Measurements from ENCODE around the gene CUX1.
"Not testable (repeated sequence)": the region's sequence is repeated elsewhere in the genome, so short reads cannot be mapped to it uniquely, and the experiment has no call there.

The CUX1 gene

DNA sequence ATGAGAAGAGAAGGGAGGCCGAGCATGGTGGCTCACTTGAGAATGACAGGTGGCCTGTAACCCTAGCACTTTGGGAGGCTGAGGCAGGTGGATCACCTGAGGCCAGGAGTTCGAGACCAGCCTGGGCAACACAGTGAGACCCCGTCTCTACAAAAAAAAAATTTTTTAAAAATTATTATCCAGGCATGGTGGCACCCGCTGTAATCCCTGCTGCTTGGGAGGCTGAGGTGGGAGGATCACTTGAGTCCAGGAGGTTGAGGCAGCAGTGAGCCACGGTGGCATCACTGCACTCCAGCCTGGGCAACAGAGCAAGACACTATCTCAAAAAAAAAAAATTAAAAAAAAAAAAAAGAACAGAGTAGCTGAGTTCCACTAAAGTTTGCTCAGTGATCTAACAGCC lies 412.7 kb downstream of the CUX1 start:
- DNase-seq = not testable (repeated sequence)

DNA sequence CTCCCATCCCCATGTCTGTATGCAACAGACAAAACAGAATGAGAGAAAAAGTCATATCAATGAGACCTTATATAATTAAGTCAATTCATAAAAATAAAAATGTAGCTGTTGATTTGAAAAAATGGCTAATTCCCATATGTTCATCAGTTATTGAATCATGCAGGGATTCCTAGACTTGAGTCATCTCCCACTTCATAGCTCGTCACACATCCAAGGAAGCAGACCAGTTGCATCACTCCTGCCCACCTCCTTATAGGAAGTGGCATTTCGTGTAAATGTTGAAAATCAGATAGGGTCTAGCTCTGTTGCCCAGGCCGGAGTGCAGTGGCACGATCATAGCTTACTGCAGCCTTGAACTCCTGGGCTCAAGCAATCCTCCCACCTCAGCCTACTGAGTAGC lies 413.2 kb downstream of the CUX1 start:
- no peak for DNase-seq

DNA sequence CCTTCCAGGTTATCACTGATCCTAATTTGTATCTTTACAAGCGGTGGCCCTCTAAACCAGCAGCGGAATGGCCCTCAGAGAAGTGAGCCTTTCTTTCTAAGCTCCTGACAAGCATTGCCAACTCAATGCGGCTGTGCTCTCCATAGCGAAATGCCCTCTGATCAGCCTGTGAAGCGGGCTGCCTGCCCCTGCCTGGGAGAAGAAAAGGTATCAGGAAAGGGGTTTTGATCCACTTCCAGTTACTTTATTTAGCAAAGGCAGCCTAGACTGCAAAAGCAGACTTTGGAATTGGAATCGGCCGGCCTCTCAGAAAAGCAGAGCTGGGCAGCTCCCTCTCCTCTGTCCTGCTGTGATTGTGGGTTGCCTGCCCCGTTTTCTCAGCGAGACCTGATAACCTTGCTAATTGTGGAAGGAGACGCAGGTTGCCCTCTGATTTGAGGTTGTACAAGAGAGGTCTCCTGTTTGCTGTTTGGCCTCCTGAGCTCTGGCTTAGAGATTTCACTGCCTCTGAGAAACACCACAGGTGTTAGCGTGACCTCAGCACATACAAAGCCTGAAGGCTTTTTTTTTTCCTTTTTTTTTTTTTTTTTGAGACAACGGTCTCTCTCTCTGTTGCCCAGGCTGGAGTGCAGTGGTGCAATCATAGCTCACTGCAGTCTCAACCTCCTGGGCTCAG lies 415.3 kb downstream of the CUX1 start:
- no peak for DNase-seq

DNA sequence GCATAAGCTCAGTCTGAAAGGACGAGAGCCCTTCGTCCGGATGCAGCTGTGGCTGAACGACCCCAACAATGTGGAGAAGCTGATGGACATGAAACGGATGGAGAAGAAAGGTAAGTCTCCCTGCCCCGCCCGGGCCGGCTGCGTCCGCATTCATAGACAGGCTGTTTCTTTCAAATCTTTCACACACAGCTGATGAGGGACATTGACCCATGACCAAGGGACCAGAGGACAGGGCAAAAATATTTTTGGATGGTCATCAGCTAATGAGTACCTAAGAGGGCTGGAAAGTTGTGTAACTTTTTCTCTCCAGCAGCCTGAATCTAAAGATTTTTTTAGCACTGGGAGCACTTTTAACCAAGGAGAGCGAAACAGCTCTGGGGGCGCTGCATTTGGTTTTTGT lies 416.7 kb downstream of the CUX1 start:
- no peak for DNase-seq

DNA sequence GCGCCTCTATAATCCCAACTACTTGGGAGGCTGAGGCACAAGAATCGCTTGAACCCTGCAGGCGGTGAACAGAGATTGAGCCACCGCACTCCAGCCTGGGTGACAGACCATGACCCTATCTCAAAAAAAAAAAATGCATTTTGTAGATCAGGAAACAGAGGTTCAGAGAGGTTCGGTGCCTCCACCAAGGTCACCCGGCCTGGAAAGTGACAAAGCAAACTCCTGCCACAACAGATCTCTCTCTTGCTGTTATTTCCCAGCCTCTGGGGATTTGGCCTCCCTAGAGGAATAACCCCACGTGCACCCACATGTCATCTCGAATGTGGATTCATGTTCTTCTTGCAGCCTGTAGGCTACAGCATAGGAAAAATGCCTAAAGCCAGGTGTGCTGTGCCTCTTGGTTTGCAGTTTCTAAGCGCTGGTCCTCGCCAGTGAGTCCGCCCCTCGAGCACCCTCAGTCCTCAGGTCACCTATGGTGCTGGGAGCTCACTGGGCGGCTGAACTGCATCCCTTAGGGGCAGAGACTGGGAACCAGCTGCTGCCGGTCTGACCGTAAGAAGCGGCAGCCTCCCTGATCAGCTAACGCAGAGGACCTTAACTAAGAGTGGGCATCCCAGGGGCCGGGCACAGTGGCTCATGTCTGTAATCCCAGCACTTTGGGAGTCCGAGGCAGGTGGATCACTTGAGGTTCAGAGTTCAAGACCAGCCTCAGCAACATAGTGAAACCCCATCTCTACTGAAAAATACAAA lies 417.6 kb downstream of the CUX1 start:
- DNase-seq = no peak

DNA sequence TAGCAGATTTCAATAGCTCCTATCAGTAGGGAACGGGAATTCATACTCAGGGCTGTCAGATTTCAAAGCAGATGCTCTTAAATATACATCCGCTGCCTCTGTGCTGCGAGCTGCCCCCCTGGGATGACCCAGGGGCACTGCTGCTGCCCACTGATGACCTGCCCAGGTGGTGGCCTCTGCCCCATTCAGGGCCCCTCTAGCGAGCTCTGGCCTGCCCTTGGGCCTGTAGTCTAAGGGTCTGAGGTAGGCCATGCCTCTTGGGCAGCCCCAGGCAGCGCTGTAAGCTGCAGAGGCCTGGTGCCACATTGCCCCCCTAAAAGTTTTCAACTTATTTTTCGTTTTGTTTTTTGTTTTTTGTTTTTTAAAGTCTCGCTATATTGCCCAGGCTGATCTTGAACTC lies 418.7 kb downstream of the CUX1 start:
- DNase-seq = no peak

DNA sequence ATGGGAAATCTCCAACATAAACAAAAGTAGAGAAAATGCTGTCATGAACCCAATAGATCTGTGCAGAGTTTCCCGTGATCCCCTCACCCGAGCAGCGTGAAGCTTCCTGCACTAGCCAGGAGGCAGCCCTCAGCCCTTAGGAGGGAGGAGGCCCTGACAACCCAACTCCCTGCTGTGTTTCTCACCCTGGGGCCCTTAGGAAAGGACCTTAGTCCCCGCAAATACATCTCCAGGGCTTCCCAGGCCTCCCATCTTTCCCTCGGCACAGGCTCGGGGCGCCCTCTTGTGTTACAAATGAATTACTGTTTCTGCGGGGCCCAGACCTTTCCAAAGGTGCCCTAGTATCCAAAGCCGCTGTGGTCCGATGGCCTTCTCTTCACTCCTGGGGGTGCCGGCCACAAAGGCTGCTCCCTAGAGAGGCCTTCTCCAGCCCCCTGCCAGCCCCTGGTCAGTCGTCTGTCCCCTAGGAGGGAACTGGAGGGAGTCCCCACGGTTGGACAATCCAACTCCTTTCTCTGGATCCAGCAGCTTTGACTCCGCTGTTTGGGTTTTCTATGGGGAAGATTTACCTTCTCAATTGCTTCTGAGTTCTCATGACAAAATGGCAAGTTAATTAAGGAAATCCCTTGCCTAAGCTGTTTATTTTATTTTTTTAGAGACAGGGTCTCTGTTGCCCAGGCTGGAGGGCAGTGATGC lies 419.3 kb downstream of the CUX1 start:
- DNase-seq = peak; percentile 39

DNA sequence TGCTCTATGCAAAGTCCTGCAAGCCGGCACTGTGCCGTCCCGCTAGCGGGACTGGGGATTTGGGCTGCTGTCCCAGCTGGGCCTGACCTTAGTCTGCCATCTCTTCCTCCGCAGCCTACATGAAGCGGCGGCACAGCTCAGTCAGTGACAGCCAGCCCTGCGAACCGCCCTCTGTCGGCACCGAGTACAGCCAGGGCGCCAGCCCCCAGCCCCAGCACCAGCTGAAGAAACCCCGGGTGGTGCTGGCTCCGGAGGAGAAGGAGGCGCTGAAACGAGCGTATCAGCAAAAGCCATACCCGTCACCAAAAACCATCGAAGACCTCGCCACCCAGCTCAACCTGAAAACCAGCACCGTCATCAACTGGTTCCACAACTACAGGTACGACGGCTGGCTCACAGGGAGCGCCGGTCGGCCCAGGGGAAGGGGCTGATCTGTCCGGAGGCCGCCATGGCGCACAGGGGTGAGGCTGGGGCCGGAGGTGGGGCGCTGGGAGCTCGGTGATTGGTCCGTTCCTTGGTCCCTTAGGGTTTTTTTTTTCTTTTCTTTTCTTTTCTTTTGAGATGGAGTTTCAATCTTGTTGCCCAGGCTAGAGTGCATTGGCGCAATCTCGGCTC lies 421.9 kb downstream of the CUX1 start:
- DNase-seq = no peak

DNA sequence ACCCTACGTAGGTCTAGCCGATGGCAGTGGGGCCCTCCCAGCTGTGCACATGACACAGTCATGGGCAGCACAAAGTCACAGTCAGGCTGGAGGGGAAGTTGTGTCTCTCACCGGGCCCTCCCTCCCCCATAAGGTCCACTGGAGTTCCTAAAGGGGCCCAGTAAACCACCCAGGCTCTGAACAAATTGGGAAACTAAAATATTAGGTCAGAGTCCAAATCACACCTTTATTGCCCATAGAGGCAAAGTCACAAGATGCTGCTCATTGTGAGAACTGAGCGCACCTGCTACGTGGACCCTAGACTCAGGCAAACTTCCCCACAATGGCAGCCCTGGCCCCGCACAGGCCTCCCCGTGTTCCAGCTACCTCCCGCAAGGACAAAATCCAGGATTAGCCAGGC lies 424.0 kb downstream of the CUX1 start:
- DNase-seq = no peak

DNA sequence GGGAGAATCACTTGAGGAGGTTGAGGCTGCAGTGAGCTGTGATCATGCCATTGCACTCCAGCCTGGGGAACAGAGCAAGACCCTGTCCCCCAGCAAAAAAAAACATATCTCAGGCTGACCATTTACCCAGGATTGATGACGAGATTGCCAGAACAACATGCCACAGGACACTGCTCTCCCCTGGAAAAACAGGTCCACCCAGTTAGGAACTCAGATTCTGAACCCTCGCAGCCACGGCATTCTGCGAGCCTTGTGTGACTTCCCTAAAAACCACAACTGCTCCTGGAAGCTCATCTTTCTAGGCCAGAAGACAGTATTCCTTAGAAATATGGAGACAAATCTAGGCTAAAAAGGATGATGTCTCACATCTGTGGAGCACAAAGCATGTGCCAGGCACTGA lies 427.2 kb downstream of the CUX1 start:
- DNase-seq = no peak

DNA sequence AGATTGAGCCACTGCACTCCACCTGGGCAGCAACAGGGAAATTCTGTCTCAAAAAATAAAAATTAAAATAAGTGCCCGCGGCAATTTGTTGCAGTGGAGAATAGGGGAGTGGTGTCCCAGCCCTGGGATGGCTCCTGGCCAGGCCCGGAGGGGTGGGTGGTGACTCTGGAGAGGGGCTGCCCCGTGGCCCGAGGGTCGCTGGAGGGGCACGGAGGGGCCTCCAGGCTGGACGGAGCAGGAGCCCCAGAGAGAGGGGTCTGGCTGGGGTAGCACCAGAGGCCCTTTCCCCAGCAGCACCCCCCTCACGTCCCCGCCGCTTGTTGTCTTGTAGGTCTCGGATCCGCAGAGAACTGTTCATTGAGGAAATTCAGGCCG lies 430.6 kb downstream of the CUX1 start:
- DNase-seq = no peak

DNA sequence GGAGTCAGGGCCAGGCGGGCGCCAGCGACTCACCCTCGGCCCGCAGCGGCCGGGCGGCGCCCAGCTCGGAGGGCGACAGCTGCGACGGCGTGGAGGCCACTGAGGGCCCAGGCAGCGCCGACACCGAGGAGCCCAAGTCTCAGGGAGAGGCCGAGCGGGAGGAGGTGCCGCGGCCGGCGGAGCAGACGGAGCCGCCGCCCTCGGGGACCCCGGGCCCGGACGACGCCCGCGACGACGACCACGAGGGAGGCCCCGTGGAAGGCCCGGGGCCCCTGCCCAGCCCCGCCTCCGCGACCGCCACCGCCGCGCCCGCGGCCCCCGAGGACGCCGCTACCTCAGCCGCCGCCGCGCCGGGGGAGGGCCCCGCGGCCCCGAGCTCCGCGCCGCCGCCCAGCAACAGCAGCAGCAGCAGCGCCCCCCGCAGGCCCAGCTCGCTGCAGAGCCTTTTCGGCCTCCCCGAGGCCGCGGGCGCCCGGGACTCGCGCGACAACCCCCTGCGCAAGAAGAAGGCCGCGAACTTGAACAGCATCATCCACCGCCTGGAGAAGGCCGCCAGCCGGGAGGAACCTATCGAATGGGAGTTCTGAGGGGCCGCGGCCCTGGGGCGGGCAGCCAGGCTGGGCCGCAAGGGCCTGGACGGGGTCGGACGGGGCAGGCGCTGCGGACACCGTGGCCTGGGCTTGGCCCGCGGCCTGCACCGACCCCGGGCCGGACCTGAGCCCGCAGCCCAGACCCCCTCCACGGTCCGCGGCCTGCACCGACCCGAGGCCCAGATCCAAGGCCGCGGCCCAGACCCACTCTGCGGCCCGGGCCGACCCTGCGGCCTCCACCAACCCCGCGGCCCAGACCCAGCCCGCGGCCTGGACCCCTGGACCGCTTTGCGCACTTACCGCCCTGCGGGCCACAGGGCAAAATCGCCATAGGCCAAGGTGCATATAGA lies 431.3 kb downstream of the CUX1 start:
- DNase-seq = no peak

DNA sequence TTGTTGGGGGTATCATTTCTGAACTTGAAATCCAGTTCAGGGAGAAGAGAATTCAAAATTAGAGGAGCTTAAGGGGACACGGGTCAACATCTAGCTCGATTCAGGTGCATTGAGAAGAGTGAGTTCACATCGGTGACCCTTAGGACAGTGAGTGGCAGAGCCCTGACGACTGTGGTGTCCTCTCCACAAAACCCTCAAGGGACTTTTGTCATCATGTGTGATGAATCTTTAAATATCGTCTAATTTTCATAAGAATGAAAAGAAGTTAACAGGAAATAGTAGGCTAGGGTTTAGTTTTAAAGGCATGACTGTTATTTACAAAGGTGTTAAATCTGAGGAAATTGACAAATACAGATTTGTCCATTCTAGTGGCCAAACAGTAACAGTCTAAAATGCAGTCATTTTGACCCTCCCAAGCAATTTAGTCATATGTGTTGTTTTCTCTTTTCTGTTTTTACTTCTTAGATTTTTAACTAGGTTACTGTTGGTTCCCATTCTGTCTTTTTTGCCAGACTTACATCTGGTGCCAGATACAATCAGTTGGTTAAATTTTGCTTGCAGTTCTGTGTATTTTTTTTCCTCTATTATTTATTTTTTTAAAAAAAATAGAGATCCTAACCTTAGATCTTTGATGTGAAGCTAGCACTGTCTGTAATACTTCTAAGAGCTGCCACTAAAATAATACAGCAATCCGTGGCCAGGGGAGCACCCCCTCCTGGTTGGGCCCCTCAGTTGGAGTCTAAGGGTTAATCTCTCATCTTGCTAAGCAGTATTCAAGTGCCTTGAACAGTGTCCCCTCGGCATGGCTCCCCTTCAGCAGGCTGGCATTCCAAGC lies 434.3 kb downstream of the CUX1 start:
- DNase-seq = no peak

DNA sequence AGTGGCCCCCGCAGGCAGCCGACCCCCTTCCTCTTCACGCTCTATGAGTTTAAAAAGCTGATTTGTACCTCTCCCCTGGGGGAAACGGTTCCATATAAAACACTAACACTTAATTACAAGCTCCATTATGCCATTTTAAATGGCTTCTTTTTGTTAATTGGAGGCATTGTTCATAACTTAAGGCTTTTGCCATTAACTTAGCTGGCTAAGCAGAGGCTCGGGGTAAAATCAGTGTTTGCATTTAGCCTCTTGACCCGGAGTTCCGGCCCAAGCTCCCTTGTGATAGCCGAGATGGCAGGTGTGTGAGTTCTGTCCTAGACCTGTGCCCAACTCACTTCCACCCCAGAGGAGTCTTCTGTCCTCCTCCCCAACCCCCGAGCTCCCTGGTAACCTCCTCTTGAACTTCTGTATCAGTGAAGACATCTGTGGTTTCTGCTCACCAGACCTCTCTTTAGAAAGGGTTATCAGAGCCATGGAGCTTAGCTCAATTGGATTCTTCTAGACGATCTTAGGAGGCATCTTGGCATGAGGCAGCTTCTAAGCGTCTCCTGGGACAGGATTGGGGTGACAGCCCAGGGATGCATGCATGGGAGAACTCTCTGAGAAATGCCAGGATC lies 435.0 kb downstream of the CUX1 start:
- no peak for DNase-seq

DNA sequence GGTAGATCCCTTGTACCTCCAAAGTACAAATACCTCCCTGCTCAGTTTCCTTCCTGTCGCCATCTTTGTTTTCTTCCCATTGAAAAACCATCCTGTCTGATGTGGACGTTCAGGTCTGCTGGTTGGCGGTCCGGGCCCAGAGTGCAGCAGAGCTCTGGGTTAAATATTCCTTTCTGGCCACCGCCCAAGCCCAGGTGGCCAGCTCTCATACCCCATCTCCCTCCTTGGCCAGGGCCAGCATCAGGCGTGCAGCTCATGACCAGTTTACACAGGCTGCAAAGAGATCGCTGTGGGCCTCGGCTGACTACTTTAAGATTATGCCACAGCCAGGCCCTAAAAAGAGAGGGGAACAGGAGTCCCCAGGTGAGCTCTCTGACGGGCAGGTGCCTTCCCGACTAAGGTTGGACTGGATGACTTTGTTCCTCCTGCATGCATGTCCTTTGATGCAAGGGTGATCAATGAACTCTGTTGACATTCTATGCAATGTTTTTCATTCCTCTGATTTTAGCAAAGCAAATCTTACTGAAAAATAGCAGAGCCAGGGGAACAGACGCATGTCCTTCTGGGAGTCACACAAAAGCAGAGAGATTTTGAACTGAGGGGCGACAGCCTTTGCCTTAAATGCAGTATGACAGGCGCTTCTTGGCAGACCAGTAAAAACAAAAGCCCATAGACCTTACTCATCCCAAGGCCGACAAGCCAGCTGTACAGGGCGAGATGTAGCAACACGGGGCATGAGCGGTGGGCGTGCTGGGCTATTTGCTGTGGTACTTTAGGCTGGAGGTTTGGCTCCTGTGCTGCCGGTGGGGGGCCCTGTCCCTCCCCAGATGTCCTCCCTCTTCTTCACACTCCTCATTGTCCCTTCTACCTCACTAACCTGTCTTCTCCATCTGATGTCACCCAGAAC lies 435.9 kb downstream of the CUX1 start:
- DNase-seq = no peak

DNA sequence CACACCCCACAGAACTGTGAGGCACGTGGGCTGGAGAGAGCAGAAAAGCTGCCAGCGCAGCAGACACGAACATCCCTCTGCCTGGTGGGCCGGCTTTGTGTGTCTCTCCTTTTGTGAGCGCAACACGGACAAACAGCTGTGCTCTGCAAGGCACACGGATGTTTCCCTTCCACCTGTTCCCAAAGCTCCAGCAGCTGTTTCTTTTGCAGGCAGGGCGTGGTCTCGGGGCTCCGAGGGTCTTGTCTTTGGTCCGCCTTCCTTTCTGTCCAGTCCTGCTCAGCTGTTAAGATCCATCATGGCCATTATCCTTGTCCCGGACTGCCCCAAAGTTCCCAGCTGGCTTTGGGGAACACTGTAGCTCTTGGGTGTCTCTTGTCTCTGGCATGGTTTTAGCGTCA lies 436.5 kb downstream of the CUX1 start:
- DNase-seq = no peak

DNA sequence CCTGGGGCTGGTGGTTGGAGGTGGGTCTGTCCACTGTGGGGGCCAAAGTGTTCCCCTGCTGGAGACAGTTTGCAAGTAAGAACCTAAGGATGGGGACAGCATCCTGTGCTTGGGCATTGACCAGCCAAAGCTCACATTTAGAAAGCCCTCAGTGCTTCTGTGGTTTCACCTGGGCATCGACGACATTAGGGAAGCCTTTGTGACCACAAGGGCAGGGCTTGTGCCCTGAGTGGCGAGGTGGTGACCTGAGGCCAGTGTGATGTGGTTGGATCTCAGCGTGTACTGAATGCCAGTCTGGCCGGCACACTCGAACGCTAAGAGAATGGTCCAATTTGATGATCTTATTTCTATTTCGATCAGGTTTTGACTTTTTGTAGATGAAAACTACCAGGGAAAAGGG lies 437.1 kb downstream of the CUX1 start:
- no peak for DNase-seq

DNA sequence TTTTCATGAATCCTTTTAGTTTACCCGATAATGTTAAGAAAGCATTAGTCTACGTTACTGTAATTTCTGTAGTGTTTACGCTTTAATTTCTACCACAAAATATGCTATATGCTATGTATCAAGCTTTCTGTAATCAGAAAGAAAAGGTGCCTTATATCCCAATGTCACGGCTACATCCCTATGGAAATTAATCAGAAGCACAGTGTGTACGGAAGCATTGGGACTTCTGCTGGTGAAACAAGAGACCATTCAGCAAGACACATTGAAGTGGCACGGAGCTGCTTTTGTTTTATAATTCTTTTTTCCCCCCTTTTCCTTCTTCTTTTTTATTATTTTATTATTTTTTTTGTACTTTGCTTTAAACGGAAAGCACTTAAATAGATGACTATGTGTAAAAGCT lies 438.1 kb downstream of the CUX1 start:
- DNase-seq = no peak

DNA sequence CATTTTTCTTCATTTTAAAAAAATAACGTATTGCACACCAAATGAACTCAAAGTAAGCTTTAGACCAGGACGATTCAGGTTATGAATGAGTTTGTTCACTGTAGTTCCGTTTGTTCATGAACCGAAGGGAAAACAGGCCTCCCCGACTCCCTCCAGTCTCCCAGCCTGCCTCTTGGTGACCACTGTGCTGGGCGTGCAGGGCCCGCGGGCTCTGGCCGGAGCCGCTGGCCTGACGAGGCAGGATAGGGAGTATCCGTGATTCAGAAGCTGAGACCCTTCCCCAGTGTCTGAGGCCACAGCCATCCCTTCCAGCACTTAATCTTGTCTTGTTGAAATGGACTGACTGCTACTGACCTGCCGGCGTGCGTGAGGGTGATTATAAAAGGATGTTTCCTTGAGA lies 438.5 kb downstream of the CUX1 start:
- DNase-seq = no peak

DNA sequence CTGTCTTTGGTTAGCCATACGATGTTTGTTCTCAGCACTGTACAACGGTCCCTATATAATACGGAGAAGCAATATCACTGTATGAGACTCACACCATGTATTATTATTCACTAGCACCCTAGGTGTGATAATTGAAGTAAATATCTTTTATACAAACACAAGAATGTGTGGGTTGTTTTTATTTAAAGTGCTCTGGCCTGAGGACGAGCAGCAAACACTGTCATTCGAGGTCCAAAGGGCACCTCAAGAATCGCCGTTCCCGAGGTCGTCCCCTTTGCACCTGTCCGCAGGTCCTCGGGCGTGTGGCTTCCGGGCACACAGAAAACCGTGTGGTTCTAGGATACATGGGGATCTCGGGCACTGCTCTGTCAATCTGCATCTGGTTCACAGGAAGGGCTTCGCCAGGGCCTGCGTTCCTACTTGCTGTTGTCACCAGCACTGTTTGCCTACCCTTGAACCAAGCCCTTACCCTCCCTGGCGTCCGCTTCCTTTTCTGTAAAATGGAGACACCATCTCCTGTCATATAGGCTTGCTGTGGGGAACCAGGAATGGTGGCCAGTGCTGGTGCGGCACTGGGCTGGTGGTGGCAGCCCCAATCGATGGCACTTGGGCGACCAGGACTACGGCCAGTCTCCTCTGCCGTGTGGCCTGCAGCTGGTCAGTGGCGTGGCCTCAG lies 440.8 kb downstream of the CUX1 start:
- no peak for DNase-seq

Data from activated CD4-positive, alpha-beta T cell treated with anti-CD3 and anti-CD28 coated beads, Interleukin-2, amount 50 U/mL, for 1 hour (primary cell).